ENCODE data around the gene POLN.

The POLN gene

DNA sequence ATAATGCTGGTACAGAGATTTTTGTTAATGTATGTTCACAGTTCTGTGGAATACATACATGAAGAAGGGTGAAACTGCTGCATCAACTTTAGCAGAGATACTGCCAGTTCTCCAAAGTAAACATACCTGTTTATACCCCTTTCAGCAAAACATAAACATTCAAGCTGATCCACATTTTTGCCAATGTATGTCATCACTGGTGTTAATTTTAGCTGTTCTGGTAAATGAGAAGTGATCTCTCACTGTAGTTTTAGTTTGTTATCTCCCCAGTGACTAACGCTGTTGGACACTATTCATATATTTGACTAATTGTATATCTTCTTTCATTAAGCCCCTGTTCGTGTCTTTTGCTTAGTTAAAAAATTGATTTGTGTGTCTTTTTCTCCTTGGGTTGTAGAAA, 82.0 kb downstream of the POLN start:
- no peak for DNase-seq (ENCODE audit: extremely low read depth, low read depth)
- TF ChIP-seq, protein P1, sequence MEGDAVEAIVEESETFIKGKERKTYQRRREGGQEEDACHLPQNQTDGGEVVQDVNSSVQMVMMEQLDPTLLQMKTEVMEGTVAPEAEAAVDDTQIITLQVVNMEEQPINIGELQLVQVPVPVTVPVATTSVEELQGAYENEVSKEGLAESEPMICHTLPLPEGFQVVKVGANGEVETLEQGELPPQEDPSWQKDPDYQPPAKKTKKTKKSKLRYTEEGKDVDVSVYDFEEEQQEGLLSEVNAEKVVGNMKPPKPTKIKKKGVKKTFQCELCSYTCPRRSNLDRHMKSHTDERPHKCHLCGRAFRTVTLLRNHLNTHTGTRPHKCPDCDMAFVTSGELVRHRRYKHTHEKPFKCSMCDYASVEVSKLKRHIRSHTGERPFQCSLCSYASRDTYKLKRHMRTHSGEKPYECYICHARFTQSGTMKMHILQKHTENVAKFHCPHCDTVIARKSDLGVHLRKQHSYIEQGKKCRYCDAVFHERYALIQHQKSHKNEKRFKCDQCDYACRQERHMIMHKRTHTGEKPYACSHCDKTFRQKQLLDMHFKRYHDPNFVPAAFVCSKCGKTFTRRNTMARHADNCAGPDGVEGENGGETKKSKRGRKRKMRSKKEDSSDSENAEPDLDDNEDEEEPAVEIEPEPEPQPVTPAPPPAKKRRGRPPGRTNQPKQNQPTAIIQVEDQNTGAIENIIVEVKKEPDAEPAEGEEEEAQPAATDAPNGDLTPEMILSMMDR (IDR thresholded peaks at IDR 0.05; ENCODE audit: low read depth, low read length): no peak

DNA sequence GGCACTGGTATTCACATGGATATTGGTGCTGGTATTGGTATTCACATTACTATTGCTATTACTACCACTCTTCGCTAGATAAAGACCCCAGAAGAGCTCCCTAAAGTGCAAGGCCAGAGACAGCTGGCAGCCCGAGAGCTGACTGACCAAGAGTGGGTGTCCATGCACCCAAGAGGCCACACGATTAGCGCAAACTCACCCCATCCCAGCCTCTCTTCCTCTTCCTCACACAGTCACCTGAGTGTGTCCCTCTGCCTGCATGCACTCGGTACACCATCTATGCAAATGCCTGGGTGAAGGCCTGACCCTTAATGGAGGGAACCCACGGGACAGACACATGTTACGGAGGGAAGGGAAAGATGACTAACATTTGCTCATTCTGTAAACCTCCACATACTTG, 86.7 kb downstream of the POLN start:
- DNase-seq (ENCODE audit: extremely low read depth, low read depth): no peak
- TF ChIP-seq, protein P1 (IDR thresholded peaks at IDR 0.05; ENCODE audit: low read depth, low read length): no peak

DNA sequence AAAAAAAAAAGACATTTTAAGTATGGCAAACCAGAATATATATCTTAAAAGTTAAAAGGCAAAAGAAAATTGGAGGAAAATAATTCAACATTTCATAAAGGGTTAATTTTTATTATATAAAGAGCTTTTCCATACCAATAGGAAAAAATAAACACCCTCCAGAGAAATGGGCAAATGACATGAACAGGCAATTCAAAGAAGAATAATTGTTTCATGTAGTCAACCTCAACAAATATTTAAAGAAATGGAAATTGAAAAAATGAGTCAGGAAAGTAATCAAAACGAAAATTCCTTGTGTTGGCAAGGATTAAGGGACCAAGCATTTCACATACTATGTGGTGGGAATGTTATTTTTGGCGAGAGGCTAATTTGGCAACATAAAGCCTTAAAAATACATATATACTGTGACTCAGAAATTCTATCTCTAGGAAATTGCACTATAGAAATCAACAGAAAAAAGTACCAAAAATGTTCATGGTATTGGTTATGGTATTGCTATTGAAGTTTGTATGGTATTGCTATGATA, 87.6 kb downstream of the POLN start:
- DNase-seq (ENCODE audit: extremely low read depth, low read depth): no peak
- TF ChIP-seq, protein P1 (IDR thresholded peaks at IDR 0.05; ENCODE audit: low read depth, low read length): no peak

DNA sequence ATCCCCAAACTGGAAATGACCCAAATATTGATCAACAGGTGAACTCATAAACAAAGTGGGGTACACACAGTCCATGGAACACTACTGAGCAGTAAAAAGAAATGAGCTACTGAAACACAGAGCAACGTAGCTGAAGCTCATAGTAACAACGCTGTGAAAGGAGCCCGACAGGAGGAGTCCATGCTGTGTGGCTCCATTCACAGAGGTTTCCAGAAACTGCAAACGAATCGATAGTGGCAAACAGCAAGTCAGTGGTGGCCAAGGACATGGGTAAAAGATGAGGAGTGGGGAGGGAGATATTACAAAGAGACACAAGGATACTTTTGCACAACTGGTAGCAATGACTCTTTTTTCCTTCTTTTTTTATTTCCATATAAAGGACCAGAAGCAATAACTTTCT, 90.4 kb downstream of the POLN start:
- TF ChIP-seq, protein P1 (IDR thresholded peaks at IDR 0.05; ENCODE audit: low read depth, low read length): no peak
- DNase-seq (ENCODE audit: extremely low read depth, low read depth): no peak

DNA sequence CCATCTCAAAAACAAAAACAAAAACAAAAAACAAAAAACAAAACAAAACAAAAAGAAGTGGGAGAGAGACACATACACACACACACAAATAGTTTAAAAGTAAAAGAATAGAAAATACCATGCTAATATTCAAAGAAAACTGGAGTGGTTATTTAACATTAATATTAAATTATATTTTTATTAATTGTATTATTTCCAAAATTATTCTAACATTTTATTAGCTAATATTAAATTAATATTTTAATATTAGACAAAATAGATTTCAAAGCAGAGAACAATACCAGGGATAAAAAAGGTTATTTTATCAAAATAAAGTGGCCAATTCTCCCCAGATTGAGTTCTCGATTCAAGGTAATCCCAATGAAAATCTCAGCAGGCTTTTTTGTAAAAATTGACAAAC, 91.8 kb downstream of the POLN start:
- TF ChIP-seq, protein P1 (IDR thresholded peaks at IDR 0.05; ENCODE audit: low read depth, low read length): no peak
- no peak for DNase-seq (ENCODE audit: extremely low read depth, low read depth)

DNA sequence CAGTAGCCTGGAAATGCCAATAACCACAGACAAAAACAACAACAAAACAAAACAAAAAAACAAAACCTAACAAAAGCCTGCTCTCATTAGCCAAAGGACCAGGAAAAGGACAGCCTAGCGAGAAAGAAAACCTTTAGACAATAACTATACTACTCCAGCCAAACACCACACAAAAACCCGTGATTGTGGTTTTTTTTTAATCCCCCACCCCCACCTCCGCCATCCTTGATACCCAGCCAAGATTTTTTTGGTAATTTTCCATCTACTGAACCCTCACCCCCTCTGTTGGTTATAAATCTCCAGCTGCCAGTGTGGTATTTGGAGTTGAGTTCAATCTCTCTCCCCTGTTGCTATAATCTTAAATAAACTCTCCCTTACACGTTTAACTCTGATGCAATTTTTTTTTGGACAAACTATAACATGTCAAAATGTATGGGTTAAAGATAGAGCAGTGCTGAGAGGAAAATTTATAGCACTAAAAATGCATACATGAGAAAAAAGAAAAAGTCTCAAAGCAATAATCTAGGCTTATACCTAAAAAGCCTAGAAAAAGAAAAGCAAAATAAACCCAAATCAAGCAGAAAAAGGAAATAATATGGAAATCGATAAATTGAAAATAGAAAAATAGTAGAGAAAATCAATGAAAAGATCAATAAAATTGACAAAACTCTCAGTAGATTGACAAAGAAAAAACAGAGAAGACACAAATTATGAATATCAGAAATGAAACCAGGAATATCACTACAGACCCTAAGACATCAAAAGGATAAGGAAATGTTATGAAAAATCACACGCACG, 99.1 kb downstream of the POLN start:
- TF ChIP-seq, protein P1 (IDR thresholded peaks at IDR 0.05; ENCODE audit: low read depth, low read length): no peak

DNA sequence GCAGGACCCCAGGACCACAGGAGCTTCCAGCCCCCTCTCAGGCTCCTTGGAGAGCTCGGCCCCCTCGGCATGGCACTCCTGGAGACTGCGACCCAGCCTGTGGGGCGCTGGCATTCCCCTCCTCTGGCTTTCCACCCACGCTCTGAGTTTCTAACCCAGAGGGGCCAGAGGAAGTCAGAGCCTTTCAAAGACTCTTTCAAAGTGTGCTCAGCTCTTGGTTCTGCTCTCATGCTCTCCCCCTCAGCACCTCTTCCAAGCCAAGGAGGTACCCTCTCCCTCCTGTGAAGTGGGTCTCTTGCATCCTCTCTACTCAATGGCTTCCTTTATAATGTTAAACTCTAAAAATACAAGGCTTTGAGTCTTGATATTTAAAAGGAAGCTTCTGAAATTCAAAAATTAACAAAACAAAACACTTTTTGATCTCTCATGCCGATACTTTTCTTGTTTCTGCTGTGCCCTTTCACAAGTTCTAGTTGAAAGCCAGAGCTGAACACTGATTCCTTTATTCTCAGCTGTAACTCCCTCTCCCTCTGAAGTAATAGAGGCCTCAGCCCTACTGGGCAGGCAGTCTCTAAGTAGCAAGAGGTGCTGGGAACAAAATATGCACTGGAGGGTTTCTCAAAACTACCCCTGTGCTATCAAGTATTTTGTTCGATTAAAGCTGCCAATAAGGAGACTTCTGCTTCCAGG, 100.0 kb downstream of the POLN start:
- TF ChIP-seq, protein P1 (IDR thresholded peaks at IDR 0.05; ENCODE audit: low read depth, low read length): no peak
- DNase-seq (ENCODE audit: extremely low read depth, low read depth): no peak

More for the DNA sequence above, 99.1 kb downstream of the POLN start:
- DNase-seq (ENCODE audit: extremely low read depth, low read depth): no peak
